Endodermal cell (in vitro differentiated cells): ENCODE results near the gene NKPD1. TPM values are rescaled to one million over a fixed set of nuclear protein-coding genes. Genes with fewer than 3 reads are reported as not detected.

Experiments used
- DNase-seq: peaks from one replicate; pipeline ENCODE4 v3.0.0-alpha.2; 2017
- H3K27ac ChIP-seq: 2 replicates; pipeline ENCODE4 v1.5.1; 2013; ENCODE audit warnings: mild to moderate bottlenecking, low read depth, low read length, moderate library complexity
- H3K27me3 ChIP-seq: 2 replicates; pipeline ENCODE4 v1.6.1; 2013; ENCODE audit warnings: mild to moderate bottlenecking, low read length, moderate library complexity; ENCODE audit not compliant: insufficient read depth, control insufficient read depth, poor library complexity, severe bottlenecking
- H3K36me3 ChIP-seq: 2 replicates; pipeline ENCODE4 v1.7.0; 2013; ENCODE audit warnings: mild to moderate bottlenecking, low read length, moderate library complexity; ENCODE audit not compliant: control insufficient read depth, insufficient read depth
- H3K4me1 ChIP-seq: one replicate; pipeline ENCODE4 v1.7.0; 2013; ENCODE audit warnings: low read length; ENCODE audit not compliant: control insufficient read depth, insufficient read depth
- H3K4me3 ChIP-seq: 2 replicates; pipeline ENCODE4 v1.5.1; 2013; ENCODE audit warnings: mild to moderate bottlenecking, low read length, moderate library complexity
- H3K9ac ChIP-seq: 2 replicates; pipeline ENCODE4 v1.6.1; 2013; ENCODE audit warnings: mild to moderate bottlenecking, low read length, moderate library complexity; ENCODE audit not compliant: poor library complexity, severe bottlenecking; ENCODE audit errors: extremely low read depth
- H3K9me3 ChIP-seq: 2 replicates; pipeline ENCODE4 v1.6.1; 2013; ENCODE audit warnings: mild to moderate bottlenecking, low read length, moderate library complexity; ENCODE audit not compliant: control insufficient read depth
- H3K27ac Mint-ChIP-seq: 2 replicates; pipeline ENCODE4 v1.8.0; 2020; ENCODE audit warnings: mixed read lengths
- H3K27me3 Mint-ChIP-seq: 2 replicates; pipeline ENCODE4 v1.8.0; 2021; ENCODE audit warnings: mild to moderate bottlenecking, mixed read lengths; ENCODE audit not compliant: insufficient read depth
- H3K36me3 Mint-ChIP-seq: 2 replicates; pipeline ENCODE4 v1.8.0; 2020; ENCODE audit warnings: low read depth, mixed read lengths
- H3K4me1 Mint-ChIP-seq: 2 replicates; pipeline ENCODE4 v1.8.0; 2020; ENCODE audit warnings: mixed read lengths
- H3K4me3 Mint-ChIP-seq: 2 replicates; pipeline ENCODE4 v1.8.0; 2020; ENCODE audit warnings: mild to moderate bottlenecking, moderate library complexity, mixed read lengths
- H3K9me3 Mint-ChIP-seq: 2 replicates; pipeline ENCODE4 v1.8.0; 2020; ENCODE audit warnings: mild to moderate bottlenecking, mixed read lengths
- WGBS, 2 experiments: methylation state at CpG; one replicate each; pipeline versions ENCODE4 v1.1.5 to v1.1.7; 2013; ENCODE audit warnings: missing lambda C conversion rate in 2 of 2, mixed read lengths in 1 of 2; ENCODE audit not compliant: insufficient coverage in 1 of 2, insufficient read length in 1 of 2; 5-methylcytosine and 5-hydroxymethylcytosine counted together
- total RNA-seq, 2 donors: library from RNA; stranded (reverse); fragmentation: NEBNext Ultra II Directional in 1 of 2; extraction: Animal tissue kit (Norgen Biotek cat#: 25700) in 1 of 2; gene quantifications; 2 replicates in 1 of 2; 3 replicates in 1 of 2; pipeline ENCODE4 v1.2.1, GENCODE V29; 2021
- TF ChIP-seq, protein P1 (sequence below): fragments of 200-600 bp; sonication (generic); conservative IDR thresholded peaks from 2 replicates; pipeline ENCODE4 v1.5.0; 2021; ENCODE audit warnings: antibody characterized with exemption, mild to moderate bottlenecking

Gene NKPD1
- total RNA-seq, 2 donors from 2014 or later: 0.15 to 0.22 TPM

DNA sequence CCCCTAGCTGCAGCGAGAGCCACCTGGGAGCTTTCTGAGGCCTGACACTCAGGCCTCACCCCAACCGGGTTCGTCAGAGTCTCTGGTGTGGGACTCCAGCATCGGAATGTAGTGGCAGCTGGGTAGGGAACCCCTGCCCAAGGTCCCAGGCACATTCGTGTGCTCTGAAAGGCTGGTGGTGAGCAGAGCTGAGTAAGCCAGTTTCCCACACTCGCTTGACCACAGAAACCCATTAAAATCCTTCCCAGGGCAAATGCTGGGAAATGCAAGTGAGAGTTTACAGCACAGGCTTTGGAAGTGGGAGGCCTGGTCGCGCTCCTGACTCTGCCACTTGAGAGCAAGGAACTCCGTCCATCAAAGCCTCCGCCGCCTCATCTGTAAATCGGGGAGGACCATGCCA lies 13.0 kb upstream of the NKPD1 start:
- no peaks in the 10 kb centered on the region for H3K27me3 ChIP-seq
- H3K9ac ChIP-seq: no peak overlapping the region
- H3K4me1 Mint-ChIP-seq: peaks cover 9% of the 10 kb centered on the region
- no peaks in the 10 kb centered on the region for H3K9me3 ChIP-seq
- TF ChIP-seq, protein P1, sequence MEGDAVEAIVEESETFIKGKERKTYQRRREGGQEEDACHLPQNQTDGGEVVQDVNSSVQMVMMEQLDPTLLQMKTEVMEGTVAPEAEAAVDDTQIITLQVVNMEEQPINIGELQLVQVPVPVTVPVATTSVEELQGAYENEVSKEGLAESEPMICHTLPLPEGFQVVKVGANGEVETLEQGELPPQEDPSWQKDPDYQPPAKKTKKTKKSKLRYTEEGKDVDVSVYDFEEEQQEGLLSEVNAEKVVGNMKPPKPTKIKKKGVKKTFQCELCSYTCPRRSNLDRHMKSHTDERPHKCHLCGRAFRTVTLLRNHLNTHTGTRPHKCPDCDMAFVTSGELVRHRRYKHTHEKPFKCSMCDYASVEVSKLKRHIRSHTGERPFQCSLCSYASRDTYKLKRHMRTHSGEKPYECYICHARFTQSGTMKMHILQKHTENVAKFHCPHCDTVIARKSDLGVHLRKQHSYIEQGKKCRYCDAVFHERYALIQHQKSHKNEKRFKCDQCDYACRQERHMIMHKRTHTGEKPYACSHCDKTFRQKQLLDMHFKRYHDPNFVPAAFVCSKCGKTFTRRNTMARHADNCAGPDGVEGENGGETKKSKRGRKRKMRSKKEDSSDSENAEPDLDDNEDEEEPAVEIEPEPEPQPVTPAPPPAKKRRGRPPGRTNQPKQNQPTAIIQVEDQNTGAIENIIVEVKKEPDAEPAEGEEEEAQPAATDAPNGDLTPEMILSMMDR: no peak
- H3K27me3 Mint-ChIP-seq: no peaks in the 10 kb centered on the region
- H3K36me3 ChIP-seq: no peaks in the 10 kb centered on the region
- no peak overlapping the region for H3K27ac ChIP-seq
- WGBS, 2 experiments: 91% methylated on average over 9 to 12 of the region's 12 CpGs
- no peak overlapping the region for H3K4me3 ChIP-seq
- DNase-seq: no peak
- H3K36me3 Mint-ChIP-seq: no peaks in the 10 kb centered on the region
- peaks cover 5% of the 10 kb centered on the region for H3K4me1 ChIP-seq
- H3K4me3 Mint-ChIP-seq: no peak overlapping the region
- H3K27ac Mint-ChIP-seq: no peak overlapping the region
- H3K9me3 Mint-ChIP-seq: no peaks in the 10 kb centered on the region

DNA sequence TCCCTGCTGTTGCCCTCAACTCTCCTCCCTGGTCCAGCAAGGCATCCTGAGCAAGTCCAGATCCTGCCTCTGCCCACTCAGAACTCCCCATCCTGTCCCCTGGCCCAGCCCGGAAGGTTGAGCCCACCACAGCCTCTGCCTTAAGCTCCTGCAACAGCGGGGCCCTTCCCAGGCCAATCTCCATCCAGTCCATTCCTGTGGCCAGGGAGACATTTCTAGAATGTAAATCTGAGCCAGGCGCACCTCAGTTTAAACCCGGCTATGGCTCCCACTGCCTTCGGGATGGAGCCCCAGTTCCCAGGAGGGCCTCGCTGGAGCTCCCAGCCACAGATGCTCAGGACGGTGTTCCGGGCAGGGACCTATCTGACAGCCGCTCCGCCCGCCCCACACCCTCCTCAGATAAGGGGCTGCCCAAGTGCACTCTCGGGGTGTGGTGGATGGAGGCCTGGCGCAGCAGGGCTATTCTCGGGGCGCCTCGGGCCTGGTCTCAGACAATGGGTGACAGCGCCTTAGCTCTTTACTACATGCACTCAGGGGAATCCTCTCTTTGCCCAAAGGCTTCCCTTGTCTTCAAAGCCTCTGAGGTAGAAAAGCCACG lies 11.9 kb upstream of the NKPD1 start:
- TF ChIP-seq, protein P1: no peak
- no peak overlapping the region for H3K9ac ChIP-seq
- H3K27me3 Mint-ChIP-seq: no peaks in the 10 kb centered on the region
- H3K4me1 Mint-ChIP-seq: peaks cover 9% of the 10 kb centered on the region
- no peak for DNase-seq
- no peak overlapping the region for H3K27ac Mint-ChIP-seq
- H3K4me3 ChIP-seq: no peak overlapping the region
- no peaks in the 10 kb centered on the region for H3K36me3 Mint-ChIP-seq
- no peaks in the 10 kb centered on the region for H3K9me3 ChIP-seq
- no peaks in the 10 kb centered on the region for H3K27me3 ChIP-seq
- no peaks in the 10 kb centered on the region for H3K9me3 Mint-ChIP-seq
- no peaks in the 10 kb centered on the region for H3K36me3 ChIP-seq
- H3K27ac ChIP-seq: no peak overlapping the region
- no peak overlapping the region for H3K4me3 Mint-ChIP-seq
- peaks cover 5% of the 10 kb centered on the region for H3K4me1 ChIP-seq
- WGBS, 2 experiments: 92% methylated on average over 11 to 16 of the region's 18 CpGs

DNA sequence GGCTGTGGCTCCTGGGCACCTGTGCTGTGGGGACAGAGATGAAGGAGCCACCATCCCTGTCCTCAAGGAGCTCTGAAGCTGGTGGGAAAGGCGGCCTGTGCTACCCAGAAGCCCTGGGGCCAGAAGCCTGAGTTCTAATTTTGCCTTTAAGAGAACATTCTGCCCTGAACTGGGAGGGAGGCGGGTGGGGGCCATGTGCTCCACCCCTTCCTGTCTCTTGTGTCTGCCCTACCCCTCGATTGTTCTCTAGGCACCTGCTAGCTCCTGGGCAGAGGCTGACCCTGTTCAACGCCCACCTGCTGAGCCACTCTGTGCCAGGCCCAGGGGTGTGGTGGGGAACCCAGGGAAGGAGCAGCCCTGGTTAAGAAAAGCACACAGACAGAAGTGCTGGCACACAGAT lies 11.4 kb upstream of the NKPD1 start:
- TF ChIP-seq, protein P1: no peak
- H3K27me3 Mint-ChIP-seq: no peaks in the 10 kb centered on the region
- no peak overlapping the region for H3K4me3 ChIP-seq
- H3K27ac ChIP-seq: no peak overlapping the region
- no peaks in the 10 kb centered on the region for H3K27me3 ChIP-seq
- H3K9me3 ChIP-seq: no peaks in the 10 kb centered on the region
- H3K27ac Mint-ChIP-seq: no peak overlapping the region
- no peaks in the 10 kb centered on the region for H3K36me3 Mint-ChIP-seq
- no peak overlapping the region for H3K4me3 Mint-ChIP-seq
- H3K9me3 Mint-ChIP-seq: no peaks in the 10 kb centered on the region
- no peak for DNase-seq
- H3K4me1 Mint-ChIP-seq: peaks cover 7% of the 10 kb centered on the region
- H3K36me3 ChIP-seq: no peaks in the 10 kb centered on the region
- WGBS, 2 experiments: 89 to 92% methylated on average over 3 to 4 of the region's 4 CpGs
- H3K4me1 ChIP-seq: peaks cover 5% of the 10 kb centered on the region
- H3K9ac ChIP-seq: no peak overlapping the region
